Neural progenitor cell (in vitro differentiated cells): ENCODE results near the gene MAML3. TPM values are rescaled to one million over a fixed set of nuclear protein-coding genes. Genes with fewer than 3 reads are reported as not detected.

ENCODE experiments used
- DNase-seq: peaks from one replicate; pipeline ENCODE4 v3.0.0-alpha.2; 2016; ENCODE audit warnings: low spot score
- H2AFZ ChIP-seq: fragments of 200-600 bp; sonication (generic); replicated peaks from 2 replicates; pipeline ENCODE4 v1.6.1; 2016; ENCODE audit warnings: antibody characterized with exemption
- H3F3A ChIP-seq: fragments of 200-600 bp; sonication (generic); 2 replicates; pipeline ENCODE4 v1.6.1; 2016; ENCODE audit warnings: antibody characterized with exemption, low read depth
- H3K27ac ChIP-seq: fragments of 200-600 bp; sonication (generic); 2 replicates; pipeline ENCODE4 v1.5.1; 2016; ENCODE audit warnings: mild to moderate bottlenecking
- H3K27me3 ChIP-seq: fragments of 200-600 bp; sonication (generic); 2 replicates; pipeline ENCODE4 v1.6.1; 2016; ENCODE audit warnings: mild to moderate bottlenecking, moderate library complexity
- H3K36me3 ChIP-seq: fragments of 200-600 bp; sonication (generic); 2 replicates; pipeline ENCODE4 v1.5.1; 2016
- H3K4me1 ChIP-seq: fragments of 200-600 bp; sonication (generic); 2 replicates; pipeline ENCODE4 v1.6.1; 2016; ENCODE audit warnings: mixed run types
- H3K4me2 ChIP-seq: fragments of 200-600 bp; sonication (generic); 2 replicates; pipeline ENCODE4 v1.6.1; 2016
- H3K4me3 ChIP-seq: fragments of 200-600 bp; sonication (generic); 2 replicates; pipeline ENCODE4 v1.5.1; 2016
- H3K79me2 ChIP-seq: fragments of 200-600 bp; sonication (generic); 2 replicates; pipeline ENCODE4 v1.6.1; 2016; ENCODE audit warnings: low read depth
- H3K9ac ChIP-seq: fragments of 200-600 bp; sonication (generic); 2 replicates; pipeline ENCODE4 v1.6.1; 2016
- H3K9me3 ChIP-seq: fragments of 200-600 bp; sonication (generic); 2 replicates; pipeline ENCODE4 v1.5.1; 2016; ENCODE audit warnings: low read depth
- H4K20me1 ChIP-seq: fragments of 200-600 bp; sonication (generic); 2 replicates; pipeline ENCODE4 v1.6.1; 2016; ENCODE audit warnings: low read depth
- H3K27ac Mint-ChIP-seq: 3 replicates; pipeline ENCODE4 v1.8.0; 2021; ENCODE audit warnings: mixed read lengths
- H3K27me3 Mint-ChIP-seq: 2 replicates; pipeline ENCODE4 v1.8.0; 2022; ENCODE audit warnings: low read depth, mild to moderate bottlenecking, inconsistent platforms, moderate library complexity, mixed read lengths; ENCODE audit not compliant: insufficient read depth
- H3K36me3 Mint-ChIP-seq: 3 replicates; pipeline ENCODE4 v1.8.0; 2021; ENCODE audit warnings: mixed read lengths
- H3K4me1 Mint-ChIP-seq: 3 replicates; pipeline ENCODE4 v1.8.0; 2021; ENCODE audit warnings: mixed read lengths
- H3K4me3 Mint-ChIP-seq: 3 replicates; pipeline ENCODE4 v1.8.0; 2021; ENCODE audit warnings: mild to moderate bottlenecking, moderate library complexity, mixed read lengths
- H3K9me3 Mint-ChIP-seq: 3 replicates; pipeline ENCODE4 v1.8.0; 2020; ENCODE audit warnings: mixed read lengths
- EZH2 ChIP-seq: fragments of 200-600 bp; sonication (generic); IDR thresholded peaks from 2 replicates; pipeline ENCODE4 v1.6.1; 2017; ENCODE audit warnings: antibody characterized with exemption, mild to moderate bottlenecking, moderate library complexity
- EZH2phosphoT487 ChIP-seq: fragments of 200-600 bp; sonication (generic); IDR thresholded peaks from 2 replicates; pipeline ENCODE4 v1.6.1; 2017; ENCODE audit warnings: antibody characterized with exemption
- total RNA-seq: library from RNA; depleted of rRNA; stranded (reverse); fragments of >200 nt; gene quantifications from 2 replicates; pipeline ENCODE4 v1.2.3, GENCODE V29; 2015; ENCODE audit warnings: low replicate concordance
- TF ChIP-seq, protein P1 (sequence below): fragments of 200-600 bp; sonication (generic); IDR thresholded peaks from 2 replicates; pipeline ENCODE4 v1.5.1; 2017; ENCODE audit warnings: antibody characterized with exemption, mild to moderate bottlenecking

MAML3 gene
- total RNA-seq, 1 donor from 2014 or later, result 14.4 TPM

DNA sequence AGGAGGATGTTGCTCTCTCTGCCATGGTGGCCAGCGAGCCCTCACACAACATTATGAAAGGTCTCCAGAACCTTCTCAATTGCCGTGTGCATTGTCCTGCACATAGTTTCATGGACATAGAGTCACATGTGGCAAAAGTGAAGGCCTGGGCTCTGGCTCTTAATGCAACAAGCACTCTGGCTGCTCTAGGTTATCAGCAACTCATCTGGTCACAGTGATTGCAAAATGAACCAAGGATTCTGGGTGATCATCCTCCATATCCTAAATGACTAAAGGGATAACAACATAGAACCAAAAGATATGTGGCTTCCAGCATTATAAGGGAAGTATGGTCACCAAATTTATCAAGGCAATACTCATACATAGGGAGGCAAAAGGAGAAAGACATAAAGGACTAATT lies 313.2 kb downstream of the MAML3 start:
- Mint-ChIP-seq H3K27ac (no peak overlapping the region), H3K4me1 (peaks cover 48% of the 10 kb centered on the region), H3K36me3 (peaks cover 3% of the 10 kb centered on the region), H3K4me3 (no peak overlapping the region), H3K27me3 (no peaks in the 10 kb centered on the region), H3K9me3 (no peaks in the 10 kb centered on the region)
- DNase-seq, result no peak
- TF ChIP-seq, protein P1, sequence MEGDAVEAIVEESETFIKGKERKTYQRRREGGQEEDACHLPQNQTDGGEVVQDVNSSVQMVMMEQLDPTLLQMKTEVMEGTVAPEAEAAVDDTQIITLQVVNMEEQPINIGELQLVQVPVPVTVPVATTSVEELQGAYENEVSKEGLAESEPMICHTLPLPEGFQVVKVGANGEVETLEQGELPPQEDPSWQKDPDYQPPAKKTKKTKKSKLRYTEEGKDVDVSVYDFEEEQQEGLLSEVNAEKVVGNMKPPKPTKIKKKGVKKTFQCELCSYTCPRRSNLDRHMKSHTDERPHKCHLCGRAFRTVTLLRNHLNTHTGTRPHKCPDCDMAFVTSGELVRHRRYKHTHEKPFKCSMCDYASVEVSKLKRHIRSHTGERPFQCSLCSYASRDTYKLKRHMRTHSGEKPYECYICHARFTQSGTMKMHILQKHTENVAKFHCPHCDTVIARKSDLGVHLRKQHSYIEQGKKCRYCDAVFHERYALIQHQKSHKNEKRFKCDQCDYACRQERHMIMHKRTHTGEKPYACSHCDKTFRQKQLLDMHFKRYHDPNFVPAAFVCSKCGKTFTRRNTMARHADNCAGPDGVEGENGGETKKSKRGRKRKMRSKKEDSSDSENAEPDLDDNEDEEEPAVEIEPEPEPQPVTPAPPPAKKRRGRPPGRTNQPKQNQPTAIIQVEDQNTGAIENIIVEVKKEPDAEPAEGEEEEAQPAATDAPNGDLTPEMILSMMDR, result no peak
- TF ChIP-seq EZH2phosphoT487 (no peak), EZH2 (no peak)
- Histone ChIP-seq H3K79me2 (no peaks in the 10 kb centered on the region), H3K9ac (no peak overlapping the region), H3K9me3 (no peaks in the 10 kb centered on the region), H3K27me3 (no peaks in the 10 kb centered on the region), H2AFZ (no peak overlapping the region), H3K4me2 (peak overlapping the region; percentile 4), H3K4me3 (no peak overlapping the region), H4K20me1 (no peaks in the 10 kb centered on the region), H3K4me1 (peaks cover 45% of the 10 kb centered on the region), H3F3A (peaks cover 11% of the 10 kb centered on the region), H3K36me3 (no peaks in the 10 kb centered on the region), H3K27ac (no peak overlapping the region)

DNA sequence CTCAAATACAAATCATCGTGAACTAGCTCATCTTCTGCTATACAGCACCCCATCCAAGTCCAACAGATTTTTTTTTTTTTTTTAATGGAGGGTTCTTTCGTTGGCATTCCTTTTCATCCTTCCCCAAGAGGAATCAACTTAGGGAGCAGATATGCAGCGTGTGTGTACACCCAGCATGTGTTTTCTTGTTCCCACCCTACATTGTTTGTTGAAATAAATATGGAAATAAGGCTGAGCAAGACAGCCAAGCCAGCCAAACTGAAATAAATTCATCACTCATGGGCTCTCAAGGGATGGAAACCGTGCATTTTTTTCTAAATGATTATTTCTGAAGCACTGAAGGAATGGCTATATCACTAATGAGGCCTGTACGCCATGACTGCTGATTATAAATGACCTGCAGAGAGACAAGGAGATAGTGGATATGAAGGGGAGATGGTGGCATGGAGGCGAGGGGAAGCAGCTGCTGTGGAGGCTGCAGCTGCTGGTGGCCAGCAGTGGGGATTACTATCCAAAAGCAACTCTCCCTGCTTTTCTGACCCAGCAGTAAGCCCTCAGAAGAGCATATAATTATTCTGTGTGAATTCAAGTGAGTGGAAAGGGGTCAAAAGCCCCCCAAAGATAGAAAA lies 314.5 kb downstream of the MAML3 start:
- H3K4me2 ChIP-seq, result no peak overlapping the region
- no peak overlapping the region for H3K27ac ChIP-seq
- no peak overlapping the region for H3K4me3 ChIP-seq
- DNase-seq, result no peak
- Mint-ChIP-seq H3K4me1 (peaks cover 49% of the 10 kb centered on the region), H3K36me3 (peaks cover 3% of the 10 kb centered on the region), H3K9me3 (no peaks in the 10 kb centered on the region), H3K4me3 (no peak overlapping the region), H3K27me3 (no peaks in the 10 kb centered on the region), H3K27ac (no peak overlapping the region)
- H2AFZ ChIP-seq, result no peak overlapping the region
- H3K79me2 ChIP-seq, result no peaks in the 10 kb centered on the region
- no peaks in the 10 kb centered on the region for H3K27me3 ChIP-seq
- no peak for TF ChIP-seq EZH2
- TF ChIP-seq EZH2phosphoT487, result no peak
- TF ChIP-seq, protein P1, result no peak
- no peaks in the 10 kb centered on the region for H3K9me3 ChIP-seq
- H4K20me1 ChIP-seq, result no peaks in the 10 kb centered on the region
- H3K4me1 ChIP-seq, result peaks cover 35% of the 10 kb centered on the region
- H3K9ac ChIP-seq, result no peak overlapping the region
- no peaks in the 10 kb centered on the region for H3K36me3 ChIP-seq
- H3F3A ChIP-seq, result peaks cover 21% of the 10 kb centered on the region

DNA sequence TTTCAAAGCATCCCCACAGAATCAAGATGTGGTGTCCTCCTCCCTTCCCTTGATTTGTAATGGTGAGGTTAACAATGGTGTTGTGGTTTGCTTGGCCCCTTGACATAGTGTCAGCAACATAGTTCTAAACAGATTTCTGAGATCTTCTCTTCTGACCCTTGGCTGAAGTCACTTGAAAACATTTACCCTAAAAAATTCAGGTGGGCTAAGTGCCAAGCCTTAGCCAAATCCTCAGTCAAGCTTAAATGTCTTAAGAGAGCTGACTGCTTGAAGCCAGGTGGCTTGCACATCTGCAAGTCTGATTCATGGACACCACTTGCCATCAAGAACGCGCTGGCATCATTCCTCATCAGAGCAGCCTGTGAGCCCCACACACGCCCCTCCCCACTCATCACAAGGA lies 315.2 kb downstream of the MAML3 start:
- H3K4me1 ChIP-seq, result peaks cover 39% of the 10 kb centered on the region
- peaks cover 3% of the 10 kb centered on the region for H3K27me3 Mint-ChIP-seq
- peaks cover 3% of the 10 kb centered on the region for H3K36me3 Mint-ChIP-seq
- no peak overlapping the region for H3K4me2 ChIP-seq
- no peak overlapping the region for H3K4me3 ChIP-seq
- H3K4me3 Mint-ChIP-seq, result no peak overlapping the region
- no peak overlapping the region for H3K9ac ChIP-seq
- no peak overlapping the region for H3K27ac Mint-ChIP-seq
- H4K20me1 ChIP-seq, result no peaks in the 10 kb centered on the region
- no peak overlapping the region for H2AFZ ChIP-seq
- H3K27me3 ChIP-seq, result no peaks in the 10 kb centered on the region
- H3K79me2 ChIP-seq, result no peaks in the 10 kb centered on the region
- H3F3A ChIP-seq, result peaks cover 27% of the 10 kb centered on the region
- no peaks in the 10 kb centered on the region for H3K9me3 ChIP-seq
- DNase-seq, result no peak
- H3K9me3 Mint-ChIP-seq, result no peaks in the 10 kb centered on the region
- TF ChIP-seq, protein P1, result no peak
- TF ChIP-seq EZH2, result no peak
- no peak for TF ChIP-seq EZH2phosphoT487
- H3K4me1 Mint-ChIP-seq, result peaks cover 55% of the 10 kb centered on the region
- H3K27ac ChIP-seq, result no peak overlapping the region
- H3K36me3 ChIP-seq, result no peaks in the 10 kb centered on the region
